K562 treated with DMSO at 1 percent for 12 hours (cell line): ENCODE measurements around the gene IFNA21. TPM values are rescaled to one million over a fixed set of nuclear protein-coding genes. Genes with fewer than 3 reads are reported as not detected.

ENCODE experiments used
- total RNA-seq: library from RNA; unstranded; fragments of 300-600 nt; gene quantifications from 2 replicates; pipeline ENCODE4 v1.2.3, GENCODE V29; 2022; ENCODE audit not compliant: insufficient read depth

IFNA21 gene
- not detected in 2 replicates for total RNA-seq

DNA sequence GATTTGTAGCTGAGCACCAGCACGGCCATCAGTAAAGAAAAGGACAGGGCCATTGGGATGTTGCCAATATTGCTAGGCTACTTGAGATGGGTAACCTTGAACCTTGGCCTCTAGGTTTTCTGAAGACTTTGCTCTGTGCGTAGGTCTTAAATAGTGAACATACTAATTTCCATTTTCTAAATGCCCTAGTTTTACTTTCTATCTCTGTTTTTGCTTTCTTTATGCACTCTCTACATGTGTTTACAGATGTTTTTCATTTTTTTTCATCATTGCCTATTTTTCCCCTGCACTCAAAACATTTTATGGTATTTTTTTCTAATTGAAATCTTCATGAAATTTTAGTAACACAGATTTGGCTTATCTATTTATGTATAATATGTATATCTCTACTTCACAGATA is at the start of gene IFNA21:
TSS of gene IFNA21 (minus strand) at position 101 of the 400 bp plus-strand sequence. CDS start at position 53, 48 bp downstream.

GRCh38 chr9:21207043-21207442 is 40.6 kb upstream of the IFNA21 start, which contains the start of gene IFNA10:
TSS of gene IFNA10 (minus strand) at chr9:21207143. CDS start at chr9:21207097, 46 bp downstream.

GRCh38 chr9:21202105-21202504 is 35.6 kb upstream of the IFNA21 start, which contains the start of gene IFNA7:
TSS of gene IFNA7 (minus strand) at chr9:21202205. CDS start at chr9:21202165, 40 bp downstream.

GRCh38 chr9:21187487-21187886 is 21.0 kb upstream of the IFNA21 start, which contains the start of gene IFNA4:
TSS of gene IFNA4 (minus strand) at chr9:21187587. CDS start at chr9:21187531, 56 bp downstream.

DNA sequence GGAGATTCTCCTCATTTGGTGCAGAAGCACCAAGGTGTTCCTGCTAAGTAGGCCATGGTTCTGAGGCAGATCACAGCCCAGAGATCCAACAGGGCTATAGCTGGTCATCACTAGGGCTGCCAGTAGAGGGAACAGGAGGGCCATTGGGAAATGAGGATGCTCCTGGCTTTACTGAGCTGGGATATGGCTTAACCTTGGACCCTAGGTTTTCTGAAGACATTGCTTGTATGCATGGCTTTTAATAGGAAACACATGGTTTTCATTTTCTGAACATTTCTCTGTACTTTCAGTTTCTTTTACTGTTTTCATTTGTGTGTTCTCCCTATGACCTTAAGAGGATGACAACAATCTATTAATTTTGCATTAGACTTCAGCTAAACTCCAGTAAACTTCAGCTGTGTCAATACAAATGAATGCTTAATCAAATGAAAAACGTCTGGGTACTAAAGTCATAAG is 25.0 kb downstream of the IFNA21 start, which contains the start of gene IFNW1:
TSS of gene IFNW1 (minus strand) at position 406 of the 456 bp plus-strand sequence. CDS start at position 144, 262 bp downstream.

Other genes with a start within 250 kb of the IFNA21 start
- gene HACD4, start 135.0 kb downstream of the IFNA21 start, total RNA-seq, result not detected in 2 replicates
- not detected in 2 replicates for gene IFNB1, start 88.7 kb downstream of the IFNA21 start, total RNA-seq
- not detected in 2 replicates for gene IFNW1, start 24.8 kb downstream of the IFNA21 start, total RNA-seq
- gene IFNA4, start 20.9 kb upstream of the IFNA21 start, total RNA-seq, result not detected in 2 replicates
- not detected in 2 replicates for gene IFNA7, start 35.5 kb upstream of the IFNA21 start, total RNA-seq
- gene IFNA10, start 40.5 kb upstream of the IFNA21 start, total RNA-seq, result not detected in 2 replicates
- gene IFNA16, start 50.7 kb upstream of the IFNA21 start, total RNA-seq, result not detected in 2 replicates
- not detected in 2 replicates for gene IFNA17, start 61.6 kb upstream of the IFNA21 start, total RNA-seq
- gene IFNA14, start 73.3 kb upstream of the IFNA21 start, total RNA-seq, result not detected in 2 replicates
- gene IFNA5, start 138.7 kb upstream of the IFNA21 start, total RNA-seq, result not detected in 2 replicates
- not detected in 2 replicates for gene KLHL9, start 168.7 kb upstream of the IFNA21 start, total RNA-seq
- not detected in 2 replicates for gene IFNA6, start 184.2 kb upstream of the IFNA21 start, total RNA-seq
- gene IFNA13, start 201.4 kb upstream of the IFNA21 start, total RNA-seq, result not detected in 2 replicates
- not detected in 2 replicates for gene IFNA2, start 218.7 kb upstream of the IFNA21 start, total RNA-seq
- gene IFNA8, start 242.5 kb upstream of the IFNA21 start, total RNA-seq, result not detected in 2 replicates